Neutrophil (primary cell): ENCODE results near the gene ABLIM2.

Experiments
- H3K27ac ChIP-seq: fragments of 200-600 bp; sonication (generic); 2 replicates; pipeline ENCODE4 v1.5.1; 2016; ENCODE audit warnings: mild to moderate bottlenecking, moderate library complexity
- H3K27me3 ChIP-seq: fragments of 200-600 bp; sonication (generic); 2 replicates; pipeline ENCODE4 v1.6.0; 2016; ENCODE audit warnings: mild to moderate bottlenecking
- H3K36me3 ChIP-seq: fragments of 200-600 bp; sonication (generic); 2 replicates; pipeline ENCODE4 v1.5.1; 2017
- H3K4me1 ChIP-seq, 2 experiments: fragments of 200-600 bp in 1 of 2; sonication (generic) in 1 of 2; 1 replicate in 1 of 2; 2 replicates in 1 of 2; pipeline versions ENCODE4 v1.5.1 to v1.6.1; 2013 to 2016; ENCODE audit warnings: low read depth in 1 of 2, low read length in 1 of 2, mild to moderate bottlenecking in 1 of 2, moderate library complexity in 1 of 2; ENCODE audit not compliant: control insufficient read depth in 1 of 2, insufficient read depth in 1 of 2
- H3K4me3 ChIP-seq, 2 experiments: fragments of 200-600 bp in 1 of 2; sonication (generic) in 1 of 2; 1 replicate in 1 of 2; 2 replicates in 1 of 2; pipeline ENCODE4 v1.5.1; 2013 to 2016; ENCODE audit warnings: low read depth in 1 of 2, low read length in 1 of 2, mild to moderate bottlenecking in 1 of 2, moderate library complexity in 1 of 2
- H3K9me3 ChIP-seq: fragments of 200-600 bp; sonication (generic); 2 replicates; pipeline ENCODE4 v1.5.1; 2016
- CTCF ChIP-seq: fragments of 200-600 bp; sonication (generic); IDR thresholded peaks from 2 replicates; pipeline ENCODE4 v1.5.1; 2016; ENCODE audit warnings: antibody characterized with exemption

The ABLIM2 gene

GRCh38 chr4:8167815-8168214, 9.2 kb upstream of the ABLIM2 start:
- Histone ChIP-seq H3K27ac (no peak overlapping the region), H3K9me3 (peaks cover 7% of the 10 kb centered on the region), H3K27me3 (peaks cover 28% of the 10 kb centered on the region), H3K36me3 (no peaks in the 10 kb centered on the region), H3K4me3 (no peak overlapping the region), H3K4me1 (no peaks in the 10 kb centered on the region)
- TF ChIP-seq CTCF, result no peak

GRCh38 chr4:8167291-8167690, 8.7 kb upstream of the ABLIM2 start:
- Histone ChIP-seq H3K4me3 (no peak overlapping the region), H3K27ac (no peak overlapping the region), H3K36me3 (no peaks in the 10 kb centered on the region), H3K9me3 (peaks cover 7% of the 10 kb centered on the region), H3K4me1 (no peaks in the 10 kb centered on the region), H3K27me3 (peaks cover 29% of the 10 kb centered on the region)
- TF ChIP-seq CTCF, result no peak

- Histone ChIP-seq H3K9me3 (peaks cover 7% of the 10 kb centered on the region), H3K36me3 (no peaks in the 10 kb centered on the region), H3K27ac (no peak overlapping the region), H3K4me3 (no peak overlapping the region), H3K27me3 (peaks cover 37% of the 10 kb centered on the region), H3K4me1 (no peaks in the 10 kb centered on the region)
- no peak for TF ChIP-seq CTCF
Observed at GRCh38 chr4:8165374-8165896, 6.8 kb upstream of the ABLIM2 start.

GRCh38 chr4:8164687-8165086, 6.1 kb upstream of the ABLIM2 start:
- Histone ChIP-seq H3K4me3 (no peak overlapping the region), H3K36me3 (no peaks in the 10 kb centered on the region), H3K27me3 (peaks cover 45% of the 10 kb centered on the region), H3K4me1 (no peaks in the 10 kb centered on the region), H3K27ac (no peak overlapping the region), H3K9me3 (peaks cover 7% of the 10 kb centered on the region)
- no peak for TF ChIP-seq CTCF

- Histone ChIP-seq H3K36me3 (no peaks in the 10 kb centered on the region), H3K4me3 (no peak overlapping the region), H3K27me3 (peaks cover 50% of the 10 kb centered on the region), H3K4me1 (peaks cover 4% of the 10 kb centered on the region in 2 experiments), H3K9me3 (peaks cover 7% of the 10 kb centered on the region), H3K27ac (no peak overlapping the region)
- no peak for TF ChIP-seq CTCF
Observed at GRCh38 chr4:8164194-8164565, 5.6 kb upstream of the ABLIM2 start.
